Kidney (tissue), 14 donors: ENCODE results near the gene GMDS. TPM values are rescaled to one million over a fixed set of nuclear protein-coding genes. Genes with fewer than 3 reads are reported as not detected.

Source experiments
- DNase-seq, 5 donors: peaks; one replicate each; pipeline ENCODE4 v3.0.0-alpha.2; 2013 to 2020
- FAIRE-seq: peaks from 2 replicates; lab custom pipeline; 2012; peaks lifted over from hg19 to GRCh38; lab: Jason Lieb, UNC
- H3K27ac ChIP-seq, 2 donors: one replicate each; pipeline ENCODE4 v1.7.0; 2013; ENCODE audit warnings: low read depth in 2 of 2, low read length in 2 of 2, inconsistent platforms in 1 of 2
- H3K27me3 ChIP-seq: one replicate; pipeline ENCODE4 v1.7.1; 2013; ENCODE audit warnings: low read length, inconsistent platforms; ENCODE audit not compliant: control insufficient read depth, insufficient read depth
- H3K36me3 ChIP-seq, 3 donors: one replicate each; pipeline versions ENCODE4 v1.7.0 to v1.7.1; 2013; ENCODE audit warnings: low read length in 3 of 3, control low read depth in 1 of 3, inconsistent platforms in 1 of 3; ENCODE audit not compliant: insufficient read depth in 3 of 3, control insufficient read depth in 2 of 3
- H3K4me1 ChIP-seq, 3 donors: one replicate each; pipeline versions ENCODE4 v1.7.0 to v1.7.1; 2013; ENCODE audit warnings: low read length in 3 of 3, inconsistent platforms in 1 of 3, low read depth in 1 of 3; ENCODE audit not compliant: control insufficient read depth in 2 of 3, insufficient read depth in 2 of 3
- H3K4me3 ChIP-seq, 3 donors: one replicate each; pipeline versions ENCODE4 v1.7.0 to v1.8.1; 2013; ENCODE audit warnings: low read length in 3 of 3, control low read depth in 1 of 3, inconsistent platforms in 1 of 3
- H3K9ac ChIP-seq, 3 donors: one replicate each; pipeline versions ENCODE4 v1.7.0 to v1.7.1; 2013; ENCODE audit warnings: low read length in 3 of 3, control low read depth in 1 of 3, inconsistent platforms in 1 of 3
- H3K9me3 ChIP-seq, 3 donors: one replicate each; pipeline versions ENCODE4 v1.7.0 to v1.7.1; 2013; ENCODE audit warnings: low read length in 3 of 3, control low read depth in 1 of 3, inconsistent platforms in 1 of 3; ENCODE audit not compliant: control insufficient read depth in 2 of 3, insufficient read depth in 1 of 3
- CTCF ChIP-seq: IDR thresholded peaks from 3 replicates; pipeline ENCODE4 v1.5.1; 2012; ENCODE audit warnings: mild to moderate bottlenecking, moderate library complexity, borderline replicate concordance; ENCODE audit not compliant: insufficient read depth; ENCODE audit errors: extremely low read depth
- intact Hi-C: fragments of 100-400 bp; cut with DNase I; formaldehyde crosslinking; loops from one replicate; pipeline ENCODE4 v1.11.1; 2022
- polyA plus RNA-seq: library from polyadenylated mRNA; stranded (reverse); fragments of 350-450 nt; fragmentation: Illumina TruSeq; extraction: RNeasy Lipid Tissue Mini Kit (QIAGEN cat#74804); gene quantifications from one replicate; pipeline ENCODE4 v1.2.3, GENCODE V29; 2014; ENCODE audit warnings: low read depth, low replicate concordance; ENCODE audit not compliant: insufficient read depth
- total RNA-seq: library from RNA; stranded (reverse); fragmentation: NEBNext Ultra II Directional; extraction: Animal tissue kit (Norgen Biotek cat#: 25700); gene quantifications from one replicate; pipeline ENCODE4 v1.2.1, GENCODE V29; 2021
- donor health status: control.
- donor health status: control.
- donor health status: control.
- donor health status: control.
- donor health status: control.
- donor health status: DM: yes; HTN: yes; CAD: no.
- donor health status: Normal renal cell carcinoma (clear cell type).

The GMDS gene
- total and polyA plus RNA-seq, 2 donors from 2014 or later, result 49.6 to 63.7 TPM

DNA sequence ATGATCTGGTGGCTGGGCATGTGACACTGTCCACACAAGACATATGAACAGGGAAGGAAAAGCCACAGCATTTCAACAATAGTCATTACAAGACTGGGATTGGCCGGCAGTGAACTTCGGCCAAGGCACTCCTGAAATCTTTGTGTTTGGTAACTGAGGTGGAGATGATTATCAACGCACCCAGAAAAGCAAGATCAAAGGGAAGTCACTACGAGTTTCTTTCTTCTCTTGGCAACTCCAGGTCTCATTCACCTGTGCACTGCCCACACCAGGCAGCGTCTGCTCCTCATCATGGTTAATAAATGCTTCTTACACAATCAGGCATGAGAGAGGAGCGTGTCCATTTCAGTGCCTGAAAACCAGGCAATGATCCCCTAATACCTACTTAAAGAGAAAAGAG, 656.2 kb downstream of the GMDS start:
- no peak for TF ChIP-seq CTCF
- Histone ChIP-seq H3K36me3 (no peaks in the 10 kb centered on the region), H3K4me3 (no peak overlapping the region), H3K4me1 (no peaks in the 10 kb centered on the region), H3K27ac (no peak overlapping the region), H3K9me3 (no peaks in the 10 kb centered on the region), H3K27me3 (no peaks in the 10 kb centered on the region), H3K9ac (no peak overlapping the region)
- FAIRE-seq, result no peak
- intact Hi-C loops, result no loop called here
- no peak for DNase-seq

GRCh38 chr6:1587977-1588376, 657.4 kb downstream of the GMDS start:
- Histone ChIP-seq H3K9ac (no peak overlapping the region), H3K4me1 (no peaks in the 10 kb centered on the region), H3K27ac (no peak overlapping the region), H3K27me3 (no peaks in the 10 kb centered on the region), H3K36me3 (no peaks in the 10 kb centered on the region), H3K9me3 (no peaks in the 10 kb centered on the region), H3K4me3 (no peak overlapping the region)
- FAIRE-seq (no peak), DNase-seq (no peak)
- TF ChIP-seq CTCF, result no peak
- intact Hi-C loops, result no loop called here

DNA sequence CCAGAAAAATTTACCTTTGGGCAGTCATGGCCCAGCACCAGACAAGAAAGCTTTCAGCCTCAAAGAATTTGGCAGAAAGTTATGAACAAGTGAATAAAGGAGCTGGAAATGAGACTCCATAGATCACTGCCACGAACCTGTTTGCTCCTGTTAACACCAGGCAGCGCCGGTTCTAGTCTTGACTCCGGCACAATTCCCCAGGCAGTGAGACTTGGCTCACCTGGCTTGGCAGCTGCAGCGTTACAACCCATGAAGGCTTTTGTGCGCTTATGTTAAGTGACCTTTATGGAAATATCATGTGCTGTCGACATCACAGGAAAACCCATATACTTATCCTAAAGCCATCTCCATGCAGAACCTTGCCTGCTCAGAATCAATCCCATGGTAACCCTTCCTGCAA, 657.9 kb downstream of the GMDS start:
- H3K27me3 ChIP-seq, result no peaks in the 10 kb centered on the region
- H3K36me3 ChIP-seq, result no peaks in the 10 kb centered on the region
- H3K9me3 ChIP-seq, result no peaks in the 10 kb centered on the region
- FAIRE-seq, result no peak
- no peak overlapping the region for H3K27ac ChIP-seq
- no peaks in the 10 kb centered on the region for H3K4me1 ChIP-seq
- DNase-seq, result no peak
- intact Hi-C loops, result no loop called here
- no peak overlapping the region for H3K9ac ChIP-seq
- no peak for TF ChIP-seq CTCF
- H3K4me3 ChIP-seq, result no peak overlapping the region

- DNase-seq (no peak), FAIRE-seq (no peak)
- no peaks in the 10 kb centered on the region for H3K4me1 ChIP-seq
- H3K4me3 ChIP-seq, result no peak overlapping the region
- H3K9ac ChIP-seq, result no peak overlapping the region
- H3K27ac ChIP-seq, result no peak overlapping the region
- no peaks in the 10 kb centered on the region for H3K27me3 ChIP-seq
- H3K9me3 ChIP-seq, result no peaks in the 10 kb centered on the region
- no peaks in the 10 kb centered on the region for H3K36me3 ChIP-seq
- no peak for TF ChIP-seq CTCF
- intact Hi-C loops, result no loop called here
Observed at GRCh38 chr6:1586861-1587450, 658.4 kb downstream of the GMDS start.
